NCI-H128 (cell line): ENCODE data around the gene RRP36.
"Not testable (repeated sequence)": the region's sequence is repeated elsewhere in the genome, so short reads cannot be mapped to it uniquely, and the experiment has no call there.

ENCODE experiments used
- DNase-seq: peaks from one replicate; lab custom pipeline; 2025; ENCODE audit not compliant: unreplicated experiment; lab: John Stamatoyannopoulos, UW

Gene RRP36

DNA sequence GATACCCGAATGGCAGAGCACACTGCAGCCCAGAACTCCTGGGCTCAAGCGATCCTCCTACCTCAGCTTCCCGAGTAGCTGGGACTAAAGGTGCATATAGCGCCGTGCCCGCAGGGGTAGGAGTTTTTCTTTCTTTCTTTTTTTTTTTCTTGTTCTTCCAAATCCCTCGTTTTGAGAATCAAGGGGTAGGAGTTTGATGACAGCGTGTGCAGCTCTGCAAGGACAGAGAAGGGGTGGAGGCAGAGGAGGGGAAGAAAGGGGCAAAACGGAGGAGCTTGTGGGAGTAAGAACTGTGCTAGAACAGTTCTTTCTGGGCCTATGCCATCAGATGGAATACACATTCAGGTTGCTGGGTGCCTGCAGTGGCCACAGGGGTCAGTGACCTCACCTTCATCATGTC, 15.3 kb downstream of the RRP36 start:
- DNase-seq: no peak

DNA sequence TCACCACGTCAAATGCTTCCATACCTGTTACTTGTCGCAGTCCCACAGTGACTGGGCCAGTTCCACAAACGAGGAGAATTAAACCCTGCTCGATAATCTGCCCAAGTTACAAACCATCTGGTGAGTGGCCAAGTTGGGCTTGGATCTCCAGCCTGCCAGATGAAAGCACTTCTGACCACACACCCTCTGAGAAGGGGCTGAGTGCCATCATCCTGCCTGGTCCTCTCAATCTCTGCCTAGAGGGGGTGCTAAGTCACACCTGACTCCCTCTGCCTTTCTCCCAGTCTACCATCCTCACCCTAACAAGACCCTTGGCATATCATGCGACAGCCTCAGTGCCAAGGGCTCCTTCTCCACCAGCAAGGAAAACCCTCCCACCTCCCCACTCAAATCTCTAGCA, 15.8 kb downstream of the RRP36 start:
- DNase-seq: no peak

DNA sequence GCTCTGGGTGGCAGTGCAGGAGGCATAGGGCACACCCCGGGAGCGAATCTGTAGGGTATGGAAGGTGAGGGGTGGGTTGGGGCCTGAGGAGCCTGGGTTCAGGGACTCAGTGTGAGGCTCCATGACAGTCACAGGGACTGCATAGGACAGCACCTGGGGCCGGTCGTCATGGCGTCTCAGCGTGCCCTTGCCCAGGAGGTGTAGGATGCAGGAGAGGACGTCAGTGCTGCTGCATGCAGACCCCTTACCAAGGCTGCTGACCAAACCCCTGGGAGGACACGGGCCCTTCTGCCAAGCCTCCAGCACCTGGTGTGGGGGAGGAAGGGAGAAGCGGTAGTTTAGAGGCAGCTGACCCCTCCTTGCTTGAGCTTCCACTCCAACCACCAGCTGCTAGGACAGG, 16.3 kb downstream of the RRP36 start:
- DNase-seq: no peak

DNA sequence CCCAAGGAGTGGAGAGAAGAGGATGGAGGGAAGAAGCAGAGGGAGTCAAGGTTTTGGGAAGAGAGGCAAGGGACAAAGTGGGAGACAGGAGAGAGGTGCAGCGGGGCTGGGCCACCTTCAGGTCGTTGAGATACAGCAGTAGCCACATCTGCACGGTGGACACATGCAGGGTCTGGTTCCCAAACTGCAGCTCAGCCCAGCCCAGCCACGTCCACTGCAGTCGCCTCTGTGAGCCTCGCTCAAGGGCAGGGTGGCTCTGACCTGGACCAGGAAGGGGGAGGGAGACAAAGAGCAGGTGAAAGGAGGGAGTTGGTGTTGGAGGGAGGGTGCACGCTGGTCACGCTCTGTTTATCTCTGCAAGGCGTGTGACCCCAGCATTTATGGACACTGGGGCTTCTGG, 17.3 kb downstream of the RRP36 start:
- DNase-seq: no peak

DNA sequence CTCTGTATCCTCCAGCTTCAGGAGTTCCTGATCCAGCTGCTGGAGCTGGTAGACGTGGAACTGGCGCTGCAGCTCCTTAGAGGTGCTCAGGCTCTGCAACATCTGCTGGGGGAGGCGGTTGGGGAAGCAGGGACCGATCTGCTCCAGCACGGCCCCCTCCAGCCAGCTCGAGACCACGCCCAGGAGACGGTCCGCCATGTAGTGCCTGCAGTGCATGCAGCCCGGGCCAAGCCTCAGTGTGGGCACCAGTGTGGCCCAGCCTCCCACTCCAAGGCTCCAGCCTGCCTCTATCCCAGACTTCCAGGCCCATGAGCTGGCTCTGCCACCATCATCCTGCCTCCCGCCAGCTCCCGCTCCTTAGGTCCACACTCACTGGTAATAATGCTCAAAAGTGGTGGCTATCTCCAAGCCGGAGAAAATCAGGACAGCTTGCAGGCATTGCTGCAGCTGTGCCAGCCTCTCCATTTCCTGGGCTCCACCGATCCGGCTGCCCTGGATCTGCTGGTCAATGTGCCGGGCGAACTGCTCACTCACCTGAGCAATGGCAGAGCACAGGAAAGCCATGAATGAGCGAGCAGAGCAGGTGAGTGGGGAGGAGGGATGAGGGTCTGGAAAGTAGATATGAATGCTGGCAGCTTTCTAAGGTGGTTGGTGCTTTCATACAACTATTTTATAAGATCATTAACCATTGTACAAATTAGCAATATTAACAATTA, 19.3 kb downstream of the RRP36 start:
- DNase-seq: no peak

DNA sequence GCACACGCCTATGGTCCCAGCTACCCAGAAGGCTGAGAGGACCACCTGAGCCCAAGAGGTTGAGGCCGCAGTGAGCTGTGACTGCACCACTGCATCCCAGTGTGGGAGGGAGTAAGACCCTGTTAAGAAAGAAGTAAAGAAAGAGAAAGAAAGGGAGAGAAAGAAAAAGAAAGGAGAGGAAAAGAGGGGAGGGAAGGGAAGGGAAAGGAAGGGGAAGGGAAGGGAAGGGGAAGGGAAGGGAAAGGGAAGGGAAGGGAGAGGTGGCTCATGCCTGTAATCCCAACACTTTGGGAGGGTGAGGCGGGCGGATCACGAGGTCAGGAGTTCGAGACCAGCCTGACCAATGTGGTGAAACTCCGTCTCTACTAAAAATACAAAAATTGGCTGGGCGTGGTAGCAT, 20.1 kb downstream of the RRP36 start:
- not testable (repeated sequence) for DNase-seq

DNA sequence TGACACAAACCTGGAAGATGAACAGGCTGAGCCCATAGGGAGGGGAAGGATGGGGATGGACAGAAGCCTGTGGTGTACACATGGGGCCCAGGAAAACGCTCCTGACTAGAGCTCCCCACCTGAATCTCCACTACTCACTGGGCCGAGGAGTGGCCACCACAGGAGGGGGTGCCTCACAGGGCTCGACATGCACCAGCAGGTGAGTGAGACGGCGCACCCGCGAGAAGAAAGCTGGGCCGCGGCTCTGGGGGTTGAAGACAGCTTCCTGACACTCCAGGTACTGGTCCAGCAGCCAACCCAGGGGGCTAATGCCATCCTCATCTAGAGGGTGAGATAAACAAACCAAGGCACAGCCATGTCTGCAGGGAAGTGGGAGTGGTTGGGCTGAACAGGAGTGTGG, 21.9 kb downstream of the RRP36 start:
- DNase-seq: no peak

DNA sequence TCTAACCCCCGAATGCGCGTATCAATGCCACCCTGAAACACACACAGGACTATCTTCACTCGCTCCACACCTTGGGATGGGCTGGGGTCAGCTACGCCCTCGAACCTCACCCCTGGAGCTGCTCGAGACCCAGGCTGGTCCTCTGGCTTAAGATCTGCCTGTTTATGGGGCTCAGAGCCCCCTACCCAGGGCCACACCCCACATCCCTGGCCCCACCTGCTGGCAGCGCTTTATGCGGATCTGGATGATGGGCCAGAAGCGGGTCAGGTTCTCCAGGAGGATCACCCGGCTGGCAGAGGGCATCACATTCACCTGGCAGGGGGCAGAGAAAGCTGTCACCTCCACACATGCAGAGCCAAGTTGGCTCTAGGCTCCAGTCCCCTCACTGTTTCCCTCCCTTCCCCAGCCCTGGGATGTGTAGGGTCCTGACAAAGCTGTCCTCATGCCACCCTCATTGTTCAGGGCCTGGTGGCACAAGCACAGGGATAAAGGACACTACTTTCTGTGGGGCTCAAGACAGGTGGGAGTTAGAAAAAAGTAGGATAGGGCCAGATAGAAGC, 24.0 kb downstream of the RRP36 start:
- DNase-seq: no peak

DNA sequence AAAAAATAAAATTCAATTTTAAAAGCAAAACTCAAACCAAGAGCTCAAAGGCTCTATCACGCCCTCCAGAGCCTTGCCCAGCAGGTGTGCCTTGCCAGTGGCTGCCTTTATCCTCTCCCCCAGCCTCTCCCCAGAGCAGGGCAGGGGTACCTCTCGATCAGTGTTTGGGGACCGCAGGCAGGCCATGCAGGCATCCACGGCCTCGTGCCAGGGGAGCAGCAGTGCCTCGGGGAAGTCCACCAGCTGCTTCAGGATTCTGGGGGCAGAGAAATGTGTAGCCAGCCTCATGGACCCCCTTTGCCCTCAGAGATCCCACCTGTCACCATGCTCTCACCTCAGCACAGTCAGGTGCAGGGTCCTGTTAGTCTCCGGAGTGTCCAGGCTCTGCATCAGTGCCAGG, 26.6 kb downstream of the RRP36 start:
- no peak for DNase-seq

DNA sequence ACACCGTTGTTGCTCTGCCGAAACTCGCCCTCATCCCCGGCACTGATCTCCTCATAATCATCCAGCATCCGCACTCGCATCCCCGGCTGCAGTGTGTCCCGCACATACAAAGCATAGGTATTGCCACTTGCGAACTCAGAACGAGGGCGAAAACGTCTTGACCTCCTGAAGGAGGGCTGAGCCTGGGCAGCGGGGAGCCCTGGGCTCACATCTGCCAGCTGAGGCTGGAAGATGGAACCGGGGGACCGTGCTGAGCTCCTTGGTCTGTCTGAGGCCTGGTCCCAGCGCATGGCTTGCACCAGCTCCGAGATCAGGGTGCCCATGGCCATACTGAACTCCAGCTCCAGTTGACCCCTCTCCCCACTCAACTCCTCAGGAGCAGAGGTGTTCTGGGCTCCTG, 29.6 kb downstream of the RRP36 start:
- DNase-seq: no peak

DNA sequence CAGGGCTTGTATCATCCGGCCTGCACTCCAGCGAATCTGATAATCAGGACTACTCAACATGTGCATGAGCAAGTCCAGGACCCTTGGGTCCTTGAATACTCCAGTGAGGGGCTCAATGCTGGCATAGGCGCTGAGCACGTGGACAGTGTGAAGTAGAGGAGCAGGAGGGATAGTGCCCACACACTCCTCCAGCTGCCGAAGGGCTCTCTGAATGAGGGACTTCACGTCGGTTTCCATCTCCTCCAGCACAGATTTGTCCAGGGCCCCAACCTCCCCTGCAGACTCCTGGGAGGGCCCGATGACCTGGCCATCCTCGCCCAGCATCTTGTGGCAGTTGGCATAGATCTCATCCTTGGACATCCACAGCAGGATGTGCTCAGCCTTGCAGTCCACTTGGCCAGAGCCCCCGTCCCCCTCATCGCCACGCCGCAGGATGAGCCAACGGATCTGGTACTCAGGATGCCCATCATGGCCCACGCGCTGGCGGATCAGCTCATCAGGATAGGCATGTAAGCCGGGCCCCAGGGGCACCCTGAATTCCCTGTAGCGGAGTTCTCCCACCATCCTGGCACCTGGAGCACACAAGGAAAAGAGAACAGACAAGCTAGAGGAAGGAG, 30.9 kb downstream of the RRP36 start:
- no peak for DNase-seq

DNA sequence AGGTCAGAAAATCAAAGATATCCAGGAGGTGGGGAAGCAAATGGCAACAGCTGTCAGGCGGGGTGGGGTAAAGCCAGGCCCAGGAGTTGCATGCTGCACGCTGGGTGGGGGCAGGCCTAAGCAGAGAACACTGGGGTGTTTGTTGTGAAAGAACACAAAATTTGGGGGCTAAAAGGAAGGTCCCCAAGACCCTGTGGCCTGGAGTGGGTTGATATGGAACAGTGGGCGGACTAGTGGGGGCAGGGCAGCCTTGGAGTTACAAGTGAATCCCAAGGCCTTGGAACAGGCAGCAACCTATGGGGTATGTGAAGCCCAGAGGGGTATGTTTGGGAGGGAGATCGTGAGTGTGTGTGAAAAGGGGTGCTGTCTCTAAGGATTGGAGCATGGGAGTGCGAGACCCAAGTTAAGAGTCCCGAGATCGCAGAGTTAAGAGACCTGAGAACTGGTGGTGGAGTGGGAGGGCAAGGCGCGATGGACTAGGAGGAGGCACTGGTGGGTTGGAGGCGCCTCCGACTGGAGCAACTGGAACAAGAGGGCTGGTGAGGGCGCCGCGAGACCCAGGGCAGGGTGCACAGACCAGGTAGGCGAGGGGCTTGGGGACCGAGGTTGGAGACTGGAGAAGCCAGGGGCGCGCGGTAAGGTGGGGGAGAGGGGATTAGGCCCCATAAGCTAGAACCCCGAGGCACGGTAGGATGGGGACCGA, 31.6 kb downstream of the RRP36 start:
- DNase-seq: no peak

DNA sequence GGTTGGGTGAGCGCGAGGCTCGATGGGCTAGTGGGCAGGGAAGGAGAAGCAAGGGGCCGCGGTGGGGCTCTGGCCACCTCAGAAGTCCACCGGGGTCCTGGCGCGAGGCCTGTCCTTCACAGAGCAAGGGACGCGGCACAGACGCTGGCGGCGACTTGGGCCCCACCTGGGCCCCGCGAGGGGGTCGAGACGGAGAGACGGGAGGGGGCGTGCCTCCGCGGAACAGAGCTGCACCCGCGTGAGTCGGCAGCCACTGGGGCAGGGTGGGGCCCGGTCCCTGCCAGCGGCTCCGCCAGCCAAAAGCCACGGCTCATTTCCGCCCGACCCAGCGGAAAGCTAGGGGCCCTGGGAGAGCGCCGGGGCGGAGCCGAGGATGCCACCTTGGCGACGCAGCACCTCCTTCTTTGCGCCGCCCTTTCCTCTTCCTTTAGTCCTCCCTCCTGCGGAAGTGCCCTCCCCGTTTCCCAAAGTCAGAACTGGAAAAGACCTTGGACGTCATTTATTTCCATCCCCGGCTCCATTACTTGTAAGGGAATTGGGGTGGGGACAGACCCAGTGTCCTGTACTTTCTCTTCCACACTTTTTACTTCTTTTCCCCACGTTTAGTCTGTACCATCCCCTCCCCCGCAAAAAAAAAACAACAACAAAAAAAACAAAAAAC, 32.3 kb downstream of the RRP36 start, which contains the start of gene CUL7:
TSS of gene CUL7 (minus strand) at position 307 of the 661 bp plus-strand sequence. CDS start 1,063 bp downstream, outside the sequence.
- DNase-seq: peak; percentile 92

DNA sequence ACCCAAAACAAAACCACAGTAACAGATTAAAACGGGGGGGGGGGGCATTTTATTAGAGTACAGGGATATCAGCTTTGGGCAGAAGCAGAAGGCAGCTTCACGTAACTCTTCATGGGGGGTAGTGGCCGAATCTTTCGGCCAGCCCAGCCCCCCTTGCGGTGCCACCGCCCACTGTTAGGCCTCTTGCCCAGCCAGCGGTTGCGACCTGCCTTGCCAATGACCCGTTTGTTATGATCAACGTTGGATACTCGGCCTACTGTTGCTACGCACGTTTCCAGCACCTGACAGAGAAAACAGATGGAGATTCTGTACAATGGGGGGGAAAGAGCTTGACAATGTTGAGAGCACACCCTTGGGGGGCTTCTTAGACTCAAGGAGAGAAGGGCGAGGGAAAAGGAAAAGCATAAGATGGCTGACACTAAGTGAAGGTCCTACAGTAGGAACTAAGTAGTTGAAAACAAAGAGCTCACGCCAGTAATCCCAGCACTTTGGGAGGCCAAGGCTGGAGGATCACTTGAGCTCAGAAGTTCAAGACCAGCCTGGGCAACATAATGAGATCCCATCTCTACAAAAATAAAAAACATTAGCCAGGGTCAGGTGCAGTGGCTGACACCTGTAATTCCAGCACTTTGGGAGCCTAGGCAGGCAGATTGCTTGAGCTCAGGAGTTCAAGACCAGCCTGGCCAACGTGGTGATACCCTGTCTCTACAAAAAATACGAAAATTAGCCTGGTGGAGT, 33.0 kb downstream of the RRP36 start:
- no peak for DNase-seq

DNA sequence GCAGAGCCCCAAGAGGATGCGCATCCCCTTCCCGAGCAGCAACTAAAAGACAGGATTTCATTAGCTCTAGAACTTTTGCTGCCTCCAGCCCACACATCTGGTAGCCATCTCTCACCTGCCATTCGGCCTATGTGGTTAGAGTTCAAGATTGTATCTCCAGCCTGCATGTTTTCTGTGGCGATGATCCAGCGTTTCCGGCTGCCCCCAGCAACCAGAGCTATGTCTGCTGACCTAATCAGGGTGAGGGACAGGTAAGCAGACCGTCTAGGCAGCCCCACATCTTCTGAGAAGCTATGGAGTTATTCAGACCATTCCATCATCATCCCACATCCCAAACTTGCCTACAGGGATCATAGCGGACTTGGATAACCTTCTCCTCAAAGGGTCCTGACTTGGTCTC, 34.5 kb downstream of the RRP36 start:
- DNase-seq: no peak

DNA sequence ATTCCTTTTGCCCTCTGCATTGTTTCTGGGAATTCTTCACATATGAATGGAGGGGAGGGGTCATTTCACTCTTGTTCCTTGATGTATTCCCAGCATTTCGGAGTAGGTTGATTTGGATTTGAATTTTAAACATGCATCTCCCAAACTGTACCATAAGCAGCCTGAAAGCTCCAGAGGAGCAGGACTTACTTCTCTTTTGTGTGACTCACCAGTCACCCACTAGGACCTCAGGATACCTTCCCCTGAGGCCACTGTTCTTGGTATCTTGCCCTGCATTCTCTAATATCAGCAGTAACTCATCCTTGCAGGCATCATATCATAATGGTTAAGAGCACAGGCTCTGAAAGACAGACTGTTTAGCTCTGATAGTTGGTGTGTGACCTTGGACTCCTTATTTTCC, 37.1 kb downstream of the RRP36 start:
- no peak for DNase-seq

DNA sequence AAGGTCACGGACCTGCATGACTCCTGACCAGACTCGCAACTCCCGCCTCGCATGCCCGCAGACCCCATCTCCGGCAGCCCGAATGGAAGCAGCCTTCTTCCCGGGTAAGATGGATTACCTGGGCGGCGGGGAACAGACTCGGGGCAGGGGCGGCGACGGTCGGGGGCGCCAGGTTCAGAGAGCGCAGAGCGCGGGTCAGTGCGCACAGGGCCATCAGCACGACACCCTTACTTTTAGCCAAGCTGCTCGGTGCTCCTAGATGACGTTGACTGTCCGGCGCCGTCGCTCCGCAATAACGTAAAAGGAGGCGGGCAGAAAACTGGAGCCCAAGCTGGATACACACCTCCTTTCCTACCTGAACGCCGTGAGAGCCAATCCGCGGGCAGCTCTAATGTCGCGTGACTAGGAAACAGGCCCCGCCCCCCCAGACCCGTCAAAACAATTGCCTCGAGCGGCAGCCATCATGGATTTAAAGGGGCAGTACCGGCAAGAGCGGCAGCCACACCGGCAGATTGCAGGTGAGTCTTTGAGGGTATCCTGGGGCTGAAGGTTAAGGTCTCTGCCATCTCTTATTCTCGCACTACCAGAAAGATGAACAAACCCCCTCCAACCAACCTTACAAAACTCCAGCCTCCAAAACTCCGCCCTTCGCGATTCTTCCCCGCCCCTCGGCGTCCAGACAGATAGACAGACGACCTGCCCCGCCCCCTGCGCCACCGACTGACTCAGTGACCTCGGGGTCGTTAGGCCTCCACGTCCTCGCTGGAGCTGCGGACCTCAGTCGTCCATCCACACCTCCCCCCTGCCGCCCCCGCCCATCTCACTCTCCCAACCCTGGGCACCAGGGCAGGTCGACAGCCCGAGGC, 38.0 kb downstream of the RRP36 start, which contains the start of the genes KLC4 and MRPL2:
TSS of gene KLC4 (plus strand) at position 464 of the 866 bp plus-strand sequence. CDS start 1,705 bp downstream, outside the sequence.
TSS of gene MRPL2 (minus strand) at position 267 of the 866 bp plus-strand sequence. CDS start at position 214, 53 bp downstream.
- DNase-seq: peak; percentile 97

DNA sequence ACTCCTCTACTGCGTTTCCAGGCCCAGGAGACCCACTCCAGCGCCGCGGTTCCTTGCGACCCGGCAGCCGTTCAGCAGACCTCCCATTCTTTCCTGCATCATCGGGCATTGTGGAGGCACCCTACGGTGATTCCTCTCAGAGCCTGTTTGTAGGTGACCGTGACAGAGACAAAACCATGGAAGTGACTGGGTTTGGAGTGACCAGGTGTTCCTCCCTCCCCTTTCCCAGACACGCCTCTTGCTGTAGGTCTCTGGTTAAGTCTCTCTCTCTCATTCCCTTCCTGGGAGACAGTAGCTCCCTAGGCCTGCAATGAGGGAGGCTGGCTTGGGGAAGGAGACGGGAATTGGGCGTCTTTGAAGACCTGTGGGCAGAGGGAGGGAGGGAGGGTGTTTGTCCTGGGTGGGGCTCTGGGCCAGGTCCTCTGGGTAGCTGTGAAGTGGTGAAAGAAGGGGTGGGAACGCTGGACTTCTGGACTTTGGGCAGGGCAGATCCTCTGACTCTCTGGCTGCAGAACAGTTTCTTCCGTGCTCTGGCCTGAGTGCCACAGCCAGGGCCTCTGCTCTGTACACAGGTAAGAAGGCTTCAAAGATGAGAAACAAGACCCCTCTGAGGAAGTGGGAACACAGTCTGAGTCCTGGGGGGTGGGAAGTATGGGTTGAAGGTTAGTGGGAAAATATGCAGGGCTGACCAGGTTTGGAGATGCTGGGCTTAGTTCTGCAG, 38.8 kb downstream of the RRP36 start:
- DNase-seq: no peak
